Ectodermal cell (in vitro differentiated cells): ENCODE results near the gene SYPL2.
"Not testable (repeated sequence)": the region's sequence is repeated elsewhere in the genome, so short reads cannot be mapped to it uniquely, and the experiment has no call there.

ENCODE experiments used
- H3K27ac ChIP-seq: 2 replicates; pipeline ENCODE4 v1.7.0; 2013; ENCODE audit warnings: mild to moderate bottlenecking, low read depth, low read length; ENCODE audit not compliant: insufficient read depth, poor library complexity, severe bottlenecking
- H3K27me3 ChIP-seq: 2 replicates; pipeline ENCODE4 v1.7.0; 2013; ENCODE audit warnings: mild to moderate bottlenecking, low read length; ENCODE audit not compliant: insufficient read depth, control insufficient read depth, poor library complexity, severe bottlenecking
- H3K36me3 ChIP-seq: one replicate; pipeline ENCODE4 v1.7.0; 2013; ENCODE audit warnings: low read length; ENCODE audit not compliant: control insufficient read depth, insufficient read depth
- H3K4me1 ChIP-seq: one replicate; pipeline ENCODE4 v1.7.0; 2013; ENCODE audit warnings: low read length; ENCODE audit not compliant: control insufficient read depth, insufficient read depth
- H3K4me3 ChIP-seq: 2 replicates; pipeline ENCODE4 v1.7.0; 2013; ENCODE audit warnings: low read depth, low read length, control low read depth; ENCODE audit not compliant: insufficient read depth
- H3K9me3 ChIP-seq: 2 replicates; pipeline ENCODE4 v1.7.0; 2013; ENCODE audit warnings: mild to moderate bottlenecking, low read length, moderate library complexity; ENCODE audit not compliant: control insufficient read depth
- WGBS, 2 experiments: methylation state at CpG; one replicate each; pipeline ENCODE4 v1.1.7; 2013; ENCODE audit warnings: missing lambda C conversion rate in 2 of 2; 5-methylcytosine and 5-hydroxymethylcytosine counted together

Gene SYPL2

DNA sequence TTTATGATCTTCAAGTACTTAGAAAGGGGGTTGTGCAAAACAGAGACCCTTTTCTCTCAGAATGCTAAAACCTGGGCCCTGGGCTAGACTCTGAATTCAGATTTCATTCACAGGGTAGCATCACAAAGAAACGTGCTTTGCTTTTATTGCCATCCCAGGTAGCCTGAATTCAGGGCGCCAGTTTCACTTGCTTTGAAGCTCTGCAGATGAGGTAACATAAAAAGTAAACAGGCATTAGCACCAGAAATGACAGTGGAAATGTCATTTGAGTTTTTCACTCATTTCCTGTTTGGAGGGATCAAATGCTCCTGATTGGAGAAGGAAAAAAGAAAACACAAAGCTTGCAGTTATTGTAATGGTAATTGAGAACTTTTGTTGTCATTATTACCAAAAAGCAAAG, 2.6 kb downstream of the SYPL2 start:
- Histone ChIP-seq H3K4me3 (no peak overlapping the region), H3K36me3 (no peaks in the 10 kb centered on the region), H3K27me3 (peaks cover 67% of the 10 kb centered on the region), H3K4me1 (no peaks in the 10 kb centered on the region), H3K27ac (no peak overlapping the region), H3K9me3 (no peaks in the 10 kb centered on the region)
- WGBS, 2 experiments = 9 to 19% methylated on average over 2 of the region's 2 CpGs

DNA sequence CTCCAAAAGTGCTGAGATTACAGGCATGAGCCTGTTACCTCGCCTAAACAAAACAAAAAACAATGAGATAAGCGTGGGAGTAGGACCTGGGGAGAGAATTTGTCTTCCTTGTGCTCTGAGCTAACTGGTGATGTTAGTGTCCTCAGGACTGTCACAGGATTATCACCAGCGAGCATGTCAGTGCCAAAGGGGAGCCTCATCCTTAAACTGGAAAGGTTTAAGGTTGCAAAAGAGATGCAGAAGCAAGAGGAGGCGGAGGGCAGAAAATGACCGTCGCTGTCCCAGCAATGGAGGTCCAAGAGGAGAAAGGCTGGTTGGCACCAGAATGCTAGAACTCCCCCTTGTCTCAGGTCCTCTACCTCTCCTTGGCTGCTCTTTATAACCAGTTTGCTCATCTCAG, 3.9 kb downstream of the SYPL2 start:
- Histone ChIP-seq H3K36me3 (no peaks in the 10 kb centered on the region), H3K27ac (no peak overlapping the region), H3K4me1 (no peaks in the 10 kb centered on the region), H3K9me3 (no peaks in the 10 kb centered on the region), H3K27me3 (peaks cover 53% of the 10 kb centered on the region), H3K4me3 (no peak overlapping the region)
- 79 to 81% methylated on average over 6 of the region's 6 CpGs for WGBS, 2 experiments

DNA sequence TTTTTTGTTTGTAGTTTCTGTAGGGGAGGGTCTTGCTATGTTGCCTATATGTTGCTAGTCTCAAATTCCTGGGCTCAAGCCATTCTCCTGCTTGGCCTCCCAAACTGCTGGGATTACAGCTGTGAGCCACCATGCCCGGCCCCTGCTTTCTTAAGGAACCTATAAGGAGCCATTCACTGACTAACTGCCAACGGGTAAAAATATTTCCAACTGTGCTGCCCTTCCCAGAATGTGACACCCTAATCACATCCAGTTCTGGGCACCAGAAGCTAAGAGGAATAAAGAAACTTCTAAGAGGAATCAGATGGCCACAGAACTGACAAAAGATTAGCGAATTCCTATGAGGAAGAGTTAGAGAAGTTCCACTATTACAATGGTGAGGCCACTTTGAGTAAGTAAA, 6.4 kb downstream of the SYPL2 start:
- peaks cover 39% of the 10 kb centered on the region for H3K27me3 ChIP-seq

DNA sequence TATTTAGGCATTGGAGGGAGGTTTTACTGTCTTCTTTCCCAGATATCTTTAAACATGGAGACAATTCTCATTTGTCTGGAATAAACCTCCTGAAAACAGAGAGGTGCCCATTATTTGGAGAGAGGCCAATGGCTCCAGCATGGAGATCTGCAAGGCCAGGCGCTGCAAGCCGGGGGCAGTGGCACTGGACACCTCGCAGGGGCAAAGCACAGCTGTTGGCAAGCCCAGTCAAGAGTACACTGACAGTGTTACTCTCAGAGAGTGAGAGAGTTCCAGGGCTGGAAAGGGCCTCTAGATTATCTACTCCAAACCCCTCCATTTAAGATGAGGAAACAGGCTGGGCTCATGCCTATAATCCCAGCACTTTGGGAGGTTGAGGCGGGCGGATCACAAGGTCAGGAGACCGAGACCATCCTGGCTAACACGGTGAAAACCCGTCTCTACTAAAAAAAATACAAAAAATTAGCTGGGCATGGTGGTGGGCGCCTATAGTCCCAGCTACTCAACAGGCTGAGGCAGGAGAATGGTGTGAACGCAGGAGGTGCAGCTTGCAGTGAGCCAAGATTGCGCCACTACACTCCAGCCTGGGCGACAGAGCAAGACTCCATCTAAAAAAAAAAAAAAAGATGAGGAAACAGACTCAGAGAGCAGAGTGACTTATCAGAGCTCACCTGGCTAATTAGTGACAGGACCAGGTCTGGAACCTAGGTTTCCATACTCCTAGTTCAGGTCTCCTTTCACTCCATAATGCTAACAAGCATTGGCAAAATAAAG, 7.1 kb downstream of the SYPL2 start:
- H3K4me3 ChIP-seq, H3K9me3 ChIP-seq, H3K36me3 ChIP-seq, H3K4me1 ChIP-seq, H3K27ac ChIP-seq: not testable (repeated sequence)
- WGBS, 2 experiments = 92 to 94% methylated on average over 12 of the region's 12 CpGs
- peaks cover 37% of the 10 kb centered on the region for H3K27me3 ChIP-seq

More for the DNA sequence above, 6.4 kb downstream of the SYPL2 start:
- WGBS, 2 experiments = 67 to 68% methylated on average over 3 of the region's 3 CpGs
- Histone ChIP-seq H3K4me1 (no peaks in the 10 kb centered on the region), H3K36me3 (no peaks in the 10 kb centered on the region), H3K9me3 (no peaks in the 10 kb centered on the region), H3K27ac (no peak overlapping the region), H3K4me3 (no peak overlapping the region)

DNA sequence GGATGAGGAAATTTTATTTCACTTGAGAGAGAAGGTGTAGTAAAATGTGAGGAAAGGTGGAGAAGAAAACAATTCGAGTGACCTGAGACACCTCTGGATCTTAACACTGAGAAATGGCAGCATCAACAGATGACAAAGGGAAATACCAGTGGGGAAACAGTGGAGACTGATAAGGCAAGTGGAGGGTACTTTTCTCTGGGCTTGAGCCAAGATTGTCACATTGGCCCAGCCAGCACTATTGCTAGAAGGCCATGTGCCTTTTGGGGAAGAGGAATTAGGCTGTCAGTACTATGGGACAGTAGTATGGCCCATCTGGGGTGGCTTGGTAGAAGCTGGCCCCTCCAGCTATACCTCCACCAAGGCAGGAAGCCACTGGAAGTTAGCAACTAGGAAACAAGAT, 8.4 kb downstream of the SYPL2 start:
- H3K36me3 ChIP-seq = no peaks in the 10 kb centered on the region
- peaks cover 31% of the 10 kb centered on the region for H3K27me3 ChIP-seq
- H3K9me3 ChIP-seq = no peaks in the 10 kb centered on the region
- H3K27ac ChIP-seq = no peak overlapping the region
- H3K4me1 ChIP-seq = no peaks in the 10 kb centered on the region
- WGBS, 2 experiments = 82 to 89% methylated on average over 1 of the region's 1 CpG
- H3K4me3 ChIP-seq = no peak overlapping the region

DNA sequence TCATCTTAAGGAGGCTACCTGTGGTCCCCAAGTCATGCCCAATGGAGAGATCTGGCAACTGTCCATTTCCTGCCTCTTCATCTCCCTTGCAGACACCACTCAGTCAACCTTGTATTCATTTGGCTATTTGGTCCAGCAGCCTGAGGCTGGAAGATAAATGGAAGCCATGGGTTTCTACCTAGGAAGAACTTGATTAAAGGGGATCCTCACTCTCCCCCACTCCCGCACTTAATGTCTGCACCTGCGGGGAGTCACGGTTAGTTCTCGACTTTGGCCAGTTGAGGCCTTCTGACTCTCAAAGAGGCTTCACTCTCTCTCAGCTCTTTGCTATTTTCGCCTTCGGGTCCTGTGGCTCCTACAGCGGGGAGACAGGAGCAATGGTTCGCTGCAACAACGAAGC, 8.9 kb downstream of the SYPL2 start:
- no peak overlapping the region for H3K27ac ChIP-seq
- no peaks in the 10 kb centered on the region for H3K9me3 ChIP-seq
- no peak overlapping the region for H3K4me3 ChIP-seq
- H3K27me3 ChIP-seq = peaks cover 30% of the 10 kb centered on the region
- no peaks in the 10 kb centered on the region for H3K4me1 ChIP-seq
- H3K36me3 ChIP-seq = no peaks in the 10 kb centered on the region
- WGBS, 2 experiments = 83 to 85% methylated on average over 9 of the region's 9 CpGs

DNA sequence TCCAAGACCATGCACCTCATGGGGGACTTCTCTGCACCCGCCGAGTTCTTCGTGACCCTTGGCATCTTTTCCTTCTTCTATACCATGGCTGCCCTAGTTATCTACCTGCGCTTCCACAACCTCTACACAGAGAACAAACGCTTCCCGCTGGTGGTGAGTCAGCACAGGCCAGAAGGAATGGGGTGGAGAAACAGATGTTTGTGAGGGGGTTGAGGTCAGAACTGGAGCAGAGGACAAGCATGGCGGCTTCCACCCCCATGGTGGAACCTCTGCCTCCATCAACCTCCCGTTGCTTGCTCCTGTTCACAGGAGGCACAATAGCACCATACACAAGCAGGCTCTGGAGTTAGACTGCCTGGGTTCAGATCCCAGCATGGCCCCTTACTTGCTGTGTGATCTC, 10.5 kb downstream of the SYPL2 start:
- no peaks in the 10 kb centered on the region for H3K4me1 ChIP-seq
- no peak overlapping the region for H3K4me3 ChIP-seq
- H3K27ac ChIP-seq = no peak overlapping the region
- H3K36me3 ChIP-seq = no peaks in the 10 kb centered on the region
- 84 to 92% methylated on average over 8 of the region's 8 CpGs for WGBS, 2 experiments
- no peaks in the 10 kb centered on the region for H3K9me3 ChIP-seq
- peaks cover 27% of the 10 kb centered on the region for H3K27me3 ChIP-seq

DNA sequence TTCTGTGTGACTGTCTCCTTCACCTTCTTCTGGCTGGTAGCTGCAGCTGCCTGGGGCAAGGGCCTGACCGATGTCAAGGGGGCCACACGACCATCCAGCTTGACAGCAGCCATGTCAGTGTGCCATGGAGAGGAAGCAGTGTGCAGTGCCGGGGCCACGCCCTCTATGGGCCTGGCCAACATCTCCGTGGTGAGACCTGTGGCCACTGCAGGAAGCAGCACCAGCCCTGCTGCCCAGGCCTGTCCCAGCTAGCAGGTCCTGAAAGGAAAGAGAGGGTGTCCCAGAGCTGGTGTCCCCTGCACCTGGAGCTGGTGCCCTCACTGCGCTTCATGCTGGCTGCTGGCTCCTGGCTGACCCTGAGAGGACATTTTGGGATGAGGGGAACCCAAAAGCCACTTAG, 11.5 kb downstream of the SYPL2 start:
- Histone ChIP-seq H3K27me3 (peaks cover 34% of the 10 kb centered on the region), H3K36me3 (no peaks in the 10 kb centered on the region), H3K27ac (no peak overlapping the region), H3K4me3 (no peak overlapping the region), H3K9me3 (no peaks in the 10 kb centered on the region), H3K4me1 (no peaks in the 10 kb centered on the region)
- WGBS, 2 experiments = 76 to 77% methylated on average over 6 of the region's 6 CpGs

DNA sequence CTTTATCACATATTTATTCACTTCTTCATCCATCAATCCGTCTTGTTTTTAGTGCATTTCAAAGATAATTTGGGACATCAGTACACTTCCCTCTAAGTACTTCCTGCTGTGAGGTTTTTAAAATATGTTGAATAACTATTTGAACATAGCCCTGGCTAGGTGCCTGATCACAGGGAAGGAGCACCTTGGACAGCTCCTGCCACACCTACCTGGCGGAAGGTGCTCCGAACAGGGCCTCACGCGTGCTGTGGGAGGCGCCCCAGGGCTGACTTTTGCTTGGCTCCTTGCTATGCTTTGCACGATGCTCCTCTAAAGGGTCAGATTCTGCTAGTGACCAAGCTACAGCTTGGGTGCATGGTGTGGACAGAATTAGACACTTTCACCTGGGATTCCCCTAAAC, 12.5 kb downstream of the SYPL2 start:
- H3K4me1 ChIP-seq = no peaks in the 10 kb centered on the region
- no peaks in the 10 kb centered on the region for H3K36me3 ChIP-seq
- peaks cover 34% of the 10 kb centered on the region for H3K27me3 ChIP-seq
- no peaks in the 10 kb centered on the region for H3K9me3 ChIP-seq
- H3K27ac ChIP-seq = no peak overlapping the region
- WGBS, 2 experiments = 38 to 44% methylated on average over 7 of the region's 7 CpGs
- no peak overlapping the region for H3K4me3 ChIP-seq

DNA sequence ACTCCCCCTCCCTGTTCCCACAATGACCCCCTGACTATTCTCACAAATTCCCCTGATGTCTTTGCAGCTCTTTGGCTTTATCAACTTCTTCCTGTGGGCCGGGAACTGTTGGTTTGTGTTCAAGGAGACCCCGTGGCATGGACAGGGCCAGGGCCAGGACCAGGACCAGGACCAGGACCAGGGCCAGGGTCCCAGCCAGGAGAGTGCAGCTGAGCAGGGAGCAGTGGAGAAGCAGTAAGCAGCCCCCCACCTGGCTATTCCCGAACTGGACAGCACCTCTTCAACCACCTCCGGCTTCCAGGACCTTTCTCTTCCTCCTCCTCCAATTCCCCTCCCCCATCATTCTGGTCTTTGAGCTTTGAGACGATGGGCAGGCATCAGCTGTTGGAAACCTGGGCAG, 13.0 kb downstream of the SYPL2 start:
- Histone ChIP-seq H3K36me3 (no peaks in the 10 kb centered on the region), H3K9me3 (no peaks in the 10 kb centered on the region), H3K4me3 (no peak overlapping the region), H3K4me1 (no peaks in the 10 kb centered on the region), H3K27ac (no peak overlapping the region), H3K27me3 (peaks cover 34% of the 10 kb centered on the region)
- WGBS, 2 experiments = 73 to 80% methylated on average over 5 of the region's 5 CpGs

DNA sequence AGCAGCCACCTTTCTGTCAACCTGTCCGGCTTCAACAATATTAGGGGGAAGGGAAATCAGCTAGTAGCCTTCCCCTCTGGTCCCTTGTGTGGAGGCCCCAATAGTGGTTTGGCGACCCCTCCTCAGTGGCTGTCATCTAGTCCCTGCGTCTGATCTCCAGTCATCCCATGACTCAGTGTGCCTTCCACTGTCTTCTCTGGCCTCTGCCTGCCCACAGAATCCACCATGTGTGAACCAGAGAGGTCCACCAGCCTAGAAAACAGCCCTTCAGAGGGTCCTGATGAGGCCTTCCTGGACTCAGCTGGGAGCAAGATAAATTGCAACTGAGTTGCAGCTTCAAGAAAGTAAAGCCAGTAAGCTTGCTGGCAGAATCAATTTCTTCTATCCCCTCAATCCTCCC, 13.6 kb downstream of the SYPL2 start:
- no peaks in the 10 kb centered on the region for H3K9me3 ChIP-seq
- no peak overlapping the region for H3K4me3 ChIP-seq
- H3K36me3 ChIP-seq = no peaks in the 10 kb centered on the region
- H3K27ac ChIP-seq = no peak overlapping the region
- peaks cover 34% of the 10 kb centered on the region for H3K27me3 ChIP-seq
- no peaks in the 10 kb centered on the region for H3K4me1 ChIP-seq
- WGBS, 2 experiments = 87 to 90% methylated on average over 3 of the region's 3 CpGs
